NCI-H345 treated with DMSO at 0.1 percent for 48 hours (cell line): ENCODE data around the gene PAXX.

ENCODE experiments used
- DNase-seq: peaks from one replicate; lab custom pipeline; 2025; ENCODE audit not compliant: unreplicated experiment; lab: John Stamatoyannopoulos, UW

The PAXX gene

DNA sequence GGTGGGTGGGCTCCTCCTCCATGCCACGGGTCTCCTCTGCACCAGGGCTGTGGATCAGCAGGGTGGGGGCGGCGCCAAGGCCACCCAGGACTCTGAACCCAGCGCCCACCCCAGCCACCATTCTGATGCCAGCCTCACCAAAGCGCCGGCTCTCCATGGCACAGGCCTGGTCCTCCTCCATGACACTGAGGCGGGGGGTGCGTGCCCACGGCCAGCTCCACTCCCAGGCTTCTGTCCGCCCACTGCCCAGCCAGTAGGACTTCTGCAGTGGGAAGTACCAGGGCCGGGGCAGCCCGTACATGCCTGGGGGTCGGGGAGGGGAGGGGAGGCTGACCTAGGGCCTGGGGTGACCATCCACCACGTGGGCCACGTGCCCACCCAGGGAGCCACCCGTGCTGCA is 24.2 kb downstream of the PAXX start:
- DNase-seq = no peak

DNA sequence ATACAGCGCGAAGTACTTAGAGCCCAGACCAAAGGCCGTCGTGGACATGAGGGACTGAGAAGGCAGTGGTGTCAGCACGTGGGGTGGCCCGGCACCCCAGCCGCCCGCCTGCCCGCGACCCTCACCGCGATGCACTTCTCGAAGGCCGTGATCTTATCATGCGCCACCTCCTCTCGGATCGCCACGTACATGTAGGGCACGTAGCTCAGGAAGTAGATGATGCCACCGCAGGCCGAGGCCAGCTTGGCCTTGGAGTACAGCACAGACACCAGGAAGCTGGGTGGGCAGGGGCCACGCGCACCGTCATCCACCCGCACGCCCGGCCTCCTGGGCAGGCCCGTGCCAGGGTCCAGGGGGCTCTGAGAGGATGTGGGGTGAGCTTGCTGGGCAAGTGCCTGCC is 24.8 kb downstream of the PAXX start:
- no peak for DNase-seq

DNA sequence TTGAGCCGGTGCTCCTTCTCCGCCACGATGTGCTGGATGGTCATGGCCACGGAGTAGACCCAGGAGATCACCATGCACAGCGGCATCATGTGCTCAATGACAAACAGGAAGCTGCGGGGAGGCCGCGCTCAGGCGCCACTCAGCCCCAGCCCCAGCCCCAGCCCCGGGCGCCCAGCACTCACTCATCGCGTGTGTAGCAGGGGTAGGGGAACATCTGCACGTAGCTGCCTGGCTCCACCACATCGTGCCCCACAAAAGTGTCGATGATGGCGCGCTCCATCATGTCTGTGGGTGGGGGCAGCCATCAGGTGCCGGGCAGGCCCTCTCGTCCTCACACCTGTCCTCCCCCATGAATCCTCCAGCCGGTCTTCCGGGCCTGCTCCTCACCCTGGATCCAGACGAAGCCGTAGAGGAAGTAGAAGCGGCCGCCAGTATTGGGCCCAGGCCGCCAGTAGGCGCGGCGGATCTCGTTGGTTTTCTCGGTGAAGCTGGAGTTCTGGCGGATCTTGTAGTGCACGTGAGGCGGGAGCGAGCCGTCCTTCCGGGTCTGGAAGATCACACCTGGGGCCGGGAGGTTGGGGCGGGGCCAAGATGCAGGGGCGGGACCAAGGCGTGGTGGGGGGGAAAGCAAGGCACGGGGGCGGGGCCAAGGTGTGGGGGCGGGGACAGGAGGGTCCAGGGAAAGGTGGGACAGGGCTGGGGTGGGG is 25.7 kb downstream of the PAXX start:
- no peak for DNase-seq

DNA sequence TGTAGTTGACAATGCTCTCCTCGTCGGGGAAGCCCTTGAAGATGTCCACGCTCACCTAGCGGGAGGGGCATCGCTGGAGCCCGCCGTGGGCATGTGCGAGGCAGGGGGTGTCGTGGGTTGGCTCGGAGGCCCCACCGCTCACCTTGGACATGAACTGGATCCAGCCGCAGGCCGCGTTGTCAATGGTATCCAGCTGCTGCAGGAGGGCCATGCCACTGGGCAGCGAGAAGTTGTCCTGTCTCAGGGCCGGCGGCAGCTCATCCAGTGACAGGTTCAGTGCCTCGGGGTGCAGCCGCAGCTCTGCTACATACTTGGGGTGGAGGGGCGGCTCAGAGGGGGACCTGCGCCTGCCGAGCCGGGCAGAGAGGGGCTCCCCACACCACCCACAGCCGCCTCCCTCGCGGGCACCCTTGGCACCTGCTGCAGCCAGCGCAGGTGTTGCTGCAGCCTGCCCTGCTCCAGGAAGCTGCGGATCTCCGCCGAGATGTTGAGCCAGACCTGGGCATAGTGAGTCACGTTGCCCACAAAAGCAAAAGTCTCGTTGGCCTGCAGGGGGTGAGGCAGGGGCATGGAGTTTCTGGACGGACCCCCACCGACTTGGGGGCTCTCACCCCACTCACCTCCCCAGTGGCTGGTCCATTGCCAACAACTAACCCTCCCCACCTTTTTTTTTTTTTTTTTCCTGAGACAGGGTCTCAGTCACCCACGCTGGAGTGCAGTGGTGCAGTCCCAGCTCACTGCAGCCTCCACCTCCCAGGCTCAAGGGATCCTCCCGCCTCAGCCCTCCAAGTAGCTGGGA is 26.7 kb downstream of the PAXX start:
- no peak for DNase-seq

DNA sequence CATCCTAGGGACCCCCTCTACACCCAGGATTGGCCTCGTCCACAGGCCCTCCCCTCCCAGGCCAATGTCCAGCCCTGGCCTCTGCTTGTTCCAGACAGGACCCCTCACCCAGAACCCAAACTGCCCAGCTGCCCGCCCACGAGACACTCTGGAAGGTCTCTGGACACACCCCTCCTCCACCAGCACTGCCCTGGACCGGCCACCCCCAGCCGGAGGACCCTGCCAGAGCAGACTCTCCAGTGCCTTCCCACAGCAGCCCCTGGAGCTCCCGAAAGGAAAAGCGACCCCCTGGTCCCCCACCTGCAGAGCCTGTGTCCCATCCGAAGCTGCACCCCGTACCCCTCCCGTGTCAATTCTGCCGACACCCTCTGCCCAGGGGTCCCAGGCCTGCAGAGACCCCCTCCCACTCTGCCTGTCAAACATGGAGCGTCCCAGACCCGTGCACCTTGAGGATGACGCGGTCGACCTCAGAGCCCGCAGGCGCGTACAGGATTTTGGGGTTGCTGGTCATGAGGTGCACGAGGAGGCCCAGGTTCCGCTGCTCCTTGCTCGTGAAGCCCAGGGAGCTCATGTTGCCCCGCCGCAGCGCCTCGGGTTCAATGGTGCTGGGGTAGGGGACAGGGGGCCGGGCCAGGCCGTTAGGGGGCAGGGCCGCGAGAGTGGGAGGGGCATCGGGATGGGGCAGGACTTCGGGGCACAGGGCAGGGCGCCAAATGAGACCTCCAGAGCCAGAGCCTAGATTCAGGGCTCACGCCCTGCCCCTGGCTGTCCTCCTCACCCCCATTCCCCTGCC is 27.9 kb downstream of the PAXX start:
- DNase-seq = no peak

DNA sequence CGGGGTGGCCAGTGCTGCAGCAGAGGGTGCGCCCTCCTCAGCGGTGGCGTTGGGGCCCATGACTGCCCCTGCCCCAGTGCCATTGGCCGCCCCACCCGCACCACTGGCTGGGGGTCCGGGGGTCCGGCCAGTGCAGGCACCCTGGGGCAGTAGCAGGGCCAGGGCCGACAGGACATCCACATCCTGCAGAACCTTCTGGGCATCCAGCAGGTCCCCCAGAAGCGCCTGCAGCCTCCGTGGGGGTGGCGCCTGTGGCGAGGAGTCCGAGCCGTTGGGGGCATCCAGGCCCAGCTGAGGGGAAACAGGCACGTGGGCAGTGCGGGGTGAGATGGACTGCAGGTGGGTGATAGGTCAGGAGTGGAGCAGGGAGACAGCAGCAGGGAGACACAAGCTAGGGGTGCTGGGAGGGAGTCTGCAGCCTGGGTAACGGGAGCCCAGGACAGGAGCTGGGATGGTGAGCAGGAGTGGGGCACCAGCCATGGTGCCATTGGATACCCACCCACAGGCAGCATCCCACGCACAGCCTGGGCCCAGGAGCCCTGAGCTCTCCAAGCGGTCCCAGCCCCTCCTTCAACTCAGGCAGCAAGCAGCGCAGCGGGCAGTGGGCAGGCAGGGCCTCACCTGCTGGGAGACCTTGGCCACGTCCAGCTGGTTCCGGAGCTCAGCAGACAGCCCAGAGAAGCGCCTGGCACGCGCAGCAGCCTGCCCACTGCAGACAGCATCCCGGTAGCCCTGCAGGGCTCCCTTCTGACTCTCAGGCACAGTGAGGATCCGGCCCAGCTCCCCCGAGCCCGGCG is 28.7 kb downstream of the PAXX start:
- DNase-seq = no peak

DNA sequence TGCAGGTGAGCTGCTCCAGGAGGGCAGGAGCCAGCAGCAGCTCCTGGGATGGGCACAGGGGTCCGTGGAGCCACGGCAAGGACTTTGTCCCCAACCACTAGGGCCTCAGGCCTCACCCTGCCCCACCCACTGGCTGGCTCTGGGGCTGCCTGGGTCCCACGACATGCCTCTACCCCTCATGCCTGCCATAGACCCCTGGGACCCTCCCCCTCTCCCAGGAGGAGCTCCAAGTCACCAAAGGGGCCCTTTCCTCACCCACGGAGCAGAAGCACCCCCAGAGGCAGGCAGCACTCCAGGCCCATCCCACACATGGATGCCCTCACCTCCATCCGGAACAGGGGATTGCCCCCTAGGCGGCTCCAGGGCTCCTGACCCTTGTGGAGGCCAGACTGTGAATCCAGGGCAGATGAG is 29.4 kb downstream of the PAXX start:
- DNase-seq = no peak

DNA sequence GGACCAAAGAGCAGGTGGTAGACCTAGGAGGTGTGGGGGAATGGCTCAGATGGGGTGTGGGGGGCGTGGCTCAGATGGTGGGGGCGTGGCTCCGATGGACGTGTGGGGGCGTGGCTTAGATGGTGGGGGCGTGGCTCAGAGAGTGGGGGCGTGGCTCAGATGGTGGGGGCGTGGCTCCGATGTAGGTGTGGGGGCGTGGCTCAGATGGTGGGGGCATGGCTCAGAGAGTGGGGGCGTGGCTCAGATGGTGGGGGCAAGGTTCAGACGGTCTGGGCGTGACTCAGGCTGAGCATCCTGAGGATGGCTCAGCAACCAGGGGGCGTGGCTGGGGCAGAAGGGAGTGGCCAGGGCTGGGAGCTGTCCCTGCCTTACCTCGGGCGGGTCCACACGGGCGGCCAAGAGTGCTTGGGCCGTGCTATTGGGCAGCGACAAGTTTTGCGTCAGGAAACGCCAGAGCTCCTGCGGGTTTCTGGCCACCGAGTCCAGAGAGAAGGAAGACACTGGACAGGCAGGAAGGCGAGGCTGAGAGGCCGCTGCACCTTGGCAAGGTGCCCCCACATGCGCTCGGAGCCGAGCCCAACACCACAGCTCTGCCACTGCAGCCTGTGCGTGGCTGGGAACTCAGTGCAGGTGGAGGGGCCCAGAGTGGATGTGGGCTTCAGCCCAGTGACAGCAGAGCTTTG is 29.9 kb downstream of the PAXX start:
- DNase-seq = no peak

DNA sequence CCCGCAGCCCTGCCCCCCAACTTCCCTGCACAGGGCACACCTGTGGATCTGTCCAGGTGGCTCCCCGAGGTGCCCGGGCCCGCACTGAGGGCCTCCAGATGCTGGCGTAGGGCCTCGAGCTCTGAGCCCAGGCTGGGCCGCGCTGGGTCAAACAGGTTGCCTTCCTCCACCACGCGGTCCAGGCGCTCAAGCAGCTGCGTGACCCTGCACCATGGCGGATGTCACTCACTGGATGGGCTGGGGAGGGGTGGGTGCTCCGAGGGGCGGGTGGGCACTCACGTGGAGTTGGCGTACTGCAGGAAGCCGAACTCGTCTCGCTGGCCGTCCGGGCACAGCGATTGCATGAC is 30.4 kb downstream of the PAXX start:
- DNase-seq = no peak

DNA sequence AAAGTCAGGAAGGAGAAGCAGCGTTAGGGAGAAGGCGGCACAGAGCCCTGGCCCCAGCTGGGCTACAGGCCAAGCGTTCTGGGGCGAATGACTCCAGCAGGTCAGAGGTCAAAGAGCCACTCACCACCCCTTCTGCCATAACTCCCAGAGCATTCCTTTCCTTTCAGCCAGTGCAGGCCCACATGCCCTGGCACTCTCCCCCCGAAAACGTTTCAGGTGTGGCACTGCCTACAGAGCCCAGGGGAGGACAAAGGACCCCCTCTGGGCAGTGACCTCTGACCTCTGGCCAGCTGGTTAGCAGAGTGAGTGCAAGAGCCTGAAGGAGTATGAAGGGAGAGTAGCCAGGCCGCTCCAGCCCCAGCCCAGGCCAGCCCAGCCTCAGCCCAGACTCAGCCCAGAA is 30.9 kb downstream of the PAXX start:
- no peak for DNase-seq

DNA sequence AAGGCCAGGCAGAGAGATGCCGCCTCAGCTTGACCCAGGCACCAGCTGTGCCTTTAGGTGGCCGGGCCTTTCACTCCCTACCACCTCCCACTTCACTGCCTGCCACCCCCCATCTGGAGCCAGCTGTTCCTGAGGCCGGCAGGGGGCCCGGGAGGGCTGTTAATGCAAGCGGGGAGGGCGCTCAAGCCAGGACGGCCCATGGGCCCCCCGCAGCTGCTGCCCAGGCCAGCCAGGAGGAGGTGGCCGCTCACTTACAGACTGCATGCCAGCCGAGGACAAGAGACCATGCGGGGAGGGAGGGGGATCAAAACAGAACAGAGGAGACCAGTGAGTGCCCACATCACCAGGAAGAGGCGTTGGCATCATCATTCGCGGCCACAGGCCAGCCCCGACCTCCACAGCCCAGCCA is 31.4 kb downstream of the PAXX start:
- DNase-seq = no peak

DNA sequence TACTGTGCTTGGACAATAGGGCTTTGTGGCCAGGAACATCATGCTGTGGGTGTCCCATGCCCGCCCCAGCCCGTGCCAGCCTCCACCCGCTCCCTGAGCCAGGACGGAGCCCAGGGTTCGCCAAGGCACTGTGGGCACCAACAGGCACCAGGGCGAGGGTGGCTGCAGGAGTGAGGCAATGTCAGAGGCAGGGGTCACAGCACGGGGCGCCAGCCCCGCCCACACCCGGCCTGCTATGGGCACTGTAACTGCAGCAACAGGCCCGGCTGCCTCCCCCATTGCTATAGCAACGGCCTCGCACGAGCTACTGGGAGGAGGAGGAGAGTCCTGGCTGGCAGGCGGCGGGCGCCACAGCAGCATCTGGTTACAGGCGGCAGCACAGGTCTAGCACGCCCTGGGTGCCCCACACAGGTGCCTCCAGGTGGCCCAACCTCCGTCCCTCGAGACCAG is 33.3 kb downstream of the PAXX start:
- DNase-seq = peak; percentile 85

DNA sequence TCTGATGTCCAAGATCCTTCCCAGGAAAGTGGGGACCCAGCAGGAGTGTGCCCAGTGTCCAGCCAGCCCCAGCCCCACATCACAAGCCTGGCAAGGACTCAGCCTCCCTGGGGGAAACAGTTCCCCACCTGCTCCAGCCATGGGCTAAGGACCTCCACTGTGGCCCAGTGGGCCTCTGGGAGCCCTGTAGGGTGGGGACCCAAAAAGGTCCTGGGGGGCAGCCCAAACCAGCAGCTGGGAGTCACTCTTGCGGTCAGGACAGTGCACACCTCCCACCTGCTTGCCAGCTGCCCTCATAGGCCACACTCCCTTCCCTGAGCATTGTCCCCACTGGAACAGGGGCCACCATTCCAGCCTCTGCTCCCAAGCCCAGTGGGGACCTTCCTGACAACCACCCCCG is 34.2 kb downstream of the PAXX start:
- no peak for DNase-seq

DNA sequence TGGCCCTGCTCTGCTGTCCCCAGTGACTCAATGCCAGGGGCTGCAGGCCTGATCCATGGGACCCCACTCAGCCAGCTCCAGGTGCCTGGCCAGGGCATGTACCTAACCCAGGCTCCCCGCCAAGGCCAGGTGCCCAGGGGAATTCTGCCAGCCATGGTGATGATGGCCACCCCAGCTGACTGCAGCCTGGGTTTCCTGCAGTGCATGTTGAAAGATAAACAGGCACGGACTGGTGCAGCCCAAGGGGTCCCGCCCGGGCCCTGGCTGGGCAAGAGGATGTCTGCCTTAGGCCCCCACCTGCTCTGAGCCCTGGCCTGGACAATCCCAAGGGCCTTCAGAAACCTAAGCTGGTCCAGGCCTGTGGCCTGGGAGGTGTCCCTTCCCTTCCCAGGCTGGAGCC is 34.6 kb downstream of the PAXX start:
- DNase-seq = no peak

DNA sequence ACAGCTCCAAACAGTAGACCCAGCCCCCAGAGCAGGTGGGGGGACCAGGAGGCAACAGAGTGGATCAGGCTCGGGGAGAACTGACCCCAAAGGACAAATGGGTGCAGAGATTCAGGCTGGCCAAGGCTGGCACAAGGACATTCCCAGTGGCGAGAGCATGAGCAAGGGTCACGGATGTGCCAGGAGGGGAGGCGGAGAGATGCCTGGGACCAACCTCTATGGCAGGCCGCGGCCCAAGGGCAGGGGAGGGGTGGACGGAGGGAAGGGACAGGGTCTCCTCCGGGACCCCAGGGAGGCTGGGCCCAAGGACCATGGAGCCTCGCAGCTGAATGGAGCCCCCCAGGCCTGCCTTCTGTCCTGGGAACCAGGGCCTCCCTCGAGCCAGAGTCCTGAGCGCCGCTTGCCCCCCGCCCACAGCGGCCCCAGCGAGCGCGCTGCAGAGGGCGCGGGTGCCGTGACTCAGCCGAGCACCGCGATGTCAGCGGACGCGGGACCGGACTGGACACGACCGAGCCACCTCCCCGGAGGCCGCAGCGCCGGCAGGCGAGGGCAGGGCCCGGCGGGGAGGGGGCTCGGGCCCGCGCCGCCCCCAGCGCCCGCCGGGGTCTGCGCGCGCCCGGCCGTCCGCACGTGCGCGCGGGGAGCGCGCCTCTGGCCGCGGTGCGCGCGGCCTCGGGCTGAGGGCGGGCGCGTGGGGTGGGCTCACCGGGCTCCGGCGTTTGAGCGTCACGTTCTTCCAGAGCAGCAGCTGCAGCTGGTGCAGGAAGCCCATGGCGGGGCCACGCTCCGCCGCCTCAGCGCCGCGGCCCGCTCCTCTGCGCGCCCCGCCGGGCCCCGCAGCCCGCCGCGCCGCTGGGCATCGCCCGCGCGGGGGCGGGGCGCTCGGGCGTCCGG is 35.4 kb downstream of the PAXX start, which contains the start of gene ABCA2:
TSS of gene ABCA2 (minus strand) at position 869 of the 894 bp plus-strand sequence. CDS start at position 772, 97 bp downstream.
- no peak for DNase-seq

DNA sequence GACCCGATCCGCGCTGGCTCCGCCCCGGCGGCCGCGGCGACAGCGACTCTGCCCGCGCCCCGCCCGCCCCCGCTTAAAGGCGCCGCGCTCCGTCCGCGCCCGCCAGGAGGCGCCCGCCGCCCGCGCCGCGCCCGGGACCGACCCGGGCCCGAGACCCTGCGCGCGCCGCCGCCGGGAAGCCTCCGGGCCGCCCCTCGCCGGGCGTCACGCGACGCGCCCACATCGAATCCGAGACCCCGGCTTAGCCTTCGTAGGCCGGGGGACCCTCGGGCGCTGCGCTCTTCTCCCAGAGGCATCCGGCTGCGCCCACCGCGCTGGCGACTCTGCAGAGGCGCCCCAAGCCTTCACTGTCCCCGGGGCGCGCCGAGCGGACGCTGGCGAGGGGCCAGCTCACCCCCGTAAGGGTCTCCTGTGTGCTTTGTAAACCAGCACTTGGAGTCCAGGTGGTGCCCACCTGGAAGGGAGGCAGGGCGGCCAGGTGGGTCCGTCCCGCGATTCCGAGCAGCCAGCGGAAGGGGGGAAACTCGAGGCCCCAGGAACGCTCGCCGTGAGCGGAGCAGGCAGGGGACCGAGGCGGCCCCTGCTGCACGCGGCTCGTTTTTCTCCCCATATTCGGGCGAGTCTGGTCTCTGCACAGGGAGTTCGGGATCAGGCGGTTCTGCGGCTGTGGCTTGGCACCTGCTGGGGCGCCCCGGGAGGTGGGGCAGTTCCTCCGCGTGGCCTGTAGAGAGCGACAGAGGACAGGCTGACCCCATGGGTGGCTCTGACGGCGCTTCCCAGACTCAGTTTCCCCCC is 36.2 kb downstream of the PAXX start:
- DNase-seq = peak; percentile 38

DNA sequence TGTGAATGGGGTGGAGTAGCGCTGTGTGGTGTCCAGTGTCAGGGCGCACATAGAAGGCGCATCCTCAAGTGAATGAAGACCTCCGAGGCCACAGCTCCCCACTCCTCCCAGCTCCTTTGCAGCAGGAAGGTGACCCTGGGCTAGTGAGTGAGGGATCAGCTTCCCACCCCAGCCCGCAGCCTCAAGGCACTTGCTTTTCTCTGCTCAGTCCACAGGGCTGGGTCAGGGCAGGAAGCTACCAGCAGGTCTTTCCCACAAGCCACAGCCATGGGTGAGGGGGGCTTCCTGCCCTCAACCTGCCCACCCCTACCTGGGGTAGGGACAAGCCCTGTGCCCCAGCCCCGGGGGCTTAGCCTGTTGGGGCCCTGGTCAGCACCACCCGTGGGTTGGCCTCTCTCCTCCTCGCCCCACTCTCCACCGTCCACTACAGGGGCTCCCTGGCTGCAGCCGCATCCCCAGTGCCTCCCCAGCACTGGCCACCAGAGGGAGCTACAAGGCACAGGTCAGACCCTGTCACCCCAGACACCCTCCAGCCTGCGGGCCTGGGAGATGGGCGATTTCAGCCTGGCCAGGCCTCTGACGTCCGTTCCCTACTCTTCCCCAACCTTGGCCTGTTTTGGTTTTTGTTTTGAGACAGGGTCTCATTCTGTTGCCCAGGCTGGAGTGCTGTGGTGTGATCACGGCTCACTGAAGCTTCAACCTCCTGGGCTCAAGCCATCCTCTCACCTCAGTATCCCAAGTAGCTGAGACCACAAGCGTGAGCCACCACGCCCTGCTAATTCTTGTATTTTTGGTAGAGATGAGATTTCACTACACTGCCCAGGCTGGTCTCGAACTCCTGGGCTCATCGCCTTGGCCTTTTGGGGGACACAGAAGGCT is 37.1 kb downstream of the PAXX start:
- peak; percentile 13 for DNase-seq

DNA sequence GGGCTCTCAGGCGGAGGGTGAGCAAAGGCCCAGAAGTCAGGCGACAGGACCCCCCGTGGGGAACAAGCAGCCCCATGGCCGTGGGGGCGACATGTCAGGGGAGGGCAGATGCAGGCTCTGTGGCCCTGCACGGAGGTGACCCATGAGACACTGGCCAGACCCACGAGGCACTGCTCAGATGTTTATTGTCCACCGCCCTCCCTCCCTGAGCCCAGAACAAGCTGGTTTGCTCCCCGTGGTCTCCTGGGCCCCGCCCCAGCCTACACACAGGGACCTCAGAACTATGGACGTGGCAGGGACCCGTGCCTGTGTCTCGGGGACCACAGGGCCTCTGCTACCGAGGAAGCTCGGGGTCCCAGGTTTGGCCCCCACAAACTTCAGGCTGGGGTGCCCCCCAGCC is 37.8 kb downstream of the PAXX start:
- DNase-seq = no peak
